K562 (cell line): Measurements from ENCODE around the gene GADD45GIP1. TPM values are rescaled to one million over a fixed set of nuclear protein-coding genes. Genes with fewer than 3 reads are reported as not detected.

Experiments
- ATAC-seq: fragments of 200-7000 bp; cut with Tn5 transposase; 3 replicates; pipeline ENCODE4 v1.9.1; 2020; ENCODE audit warnings: moderate library complexity
- Bru-seq: library from RNA; stranded (reverse); fragments of 400-500 nt; gene quantifications from one replicate; lab custom pipeline; 2021; lab: Mats Ljungman, UMichigan
- BruChase-seq, 2 experiments: library from RNA; stranded (reverse); fragments of 400-500 nt; gene quantifications; one replicate each; lab custom pipeline; 2021; lab: Mats Ljungman, UMichigan
- BruUV-seq: library from RNA; stranded (reverse); fragments of 400-500 nt; replicated peaks from 2 replicates; lab custom pipeline; 2021; lab: Mats Ljungman, UMichigan
- CTCF ChIA-PET: fragments of 300-600 bp; formaldehyde crosslinking; extraction: SDS; loops from one replicate; lab custom pipeline; 2021; ENCODE audit warnings: low intra/inter-chr PET ratio; lab: Yijun Ruan, JAX
- POLR2A ChIA-PET: fragments of 300-600, 350-650 bp; sonication (Branson Sonifier 250); formaldehyde crosslinking; extraction: SDS; loops from one replicate; lab custom pipeline; 2021; ENCODE audit warnings: antibody characterized with exemption, inconsistent platforms; lab: Yijun Ruan, JAX
- DNase-seq, 4 experiments: peaks; one replicate each; pipeline versions ENCODE4 v3.0.0 to v3.0.0-alpha.2; 2011 to 2018; ENCODE audit warnings: low spot score in 3 of 4, mixed read lengths in 3 of 4; ENCODE audit errors: extremely low read depth in 1 of 4
- FAIRE-seq: peaks from 2 replicates; lab custom pipeline; 2011; peaks lifted over from hg19 to GRCh38; lab: Jason Lieb, UNC
- H2AFZ ChIP-seq: 2 replicates; pipeline ENCODE4 v1.6.0; 2011; ENCODE audit warnings: low read depth, low read length, control low read depth, inconsistent platforms
- H3K27ac ChIP-seq: fragments of 200-600 bp; 3 replicates; pipeline ENCODE4 v1.8.0; 2011; ENCODE audit warnings: low read depth, mild to moderate bottlenecking, control low read depth, inconsistent platforms, low read length, moderate library complexity, mixed read lengths; ENCODE audit errors: extremely low read depth
- H3K27me3 ChIP-seq, 2 experiments: fragments of 300-600 bp in 1 of 2; 2 replicates in 1 of 2; 3 replicates in 1 of 2; pipeline versions ENCODE4 v1.6.0 to v1.8.0; 2011; ENCODE audit warnings: inconsistent platforms in 2 of 2, low read length in 2 of 2, mild to moderate bottlenecking in 1 of 2, mixed read lengths in 1 of 2, moderate library complexity in 1 of 2; ENCODE audit not compliant: control insufficient read depth in 2 of 2, insufficient read depth in 2 of 2
- H3K36me3 ChIP-seq: fragments of 300-600 bp; 3 replicates; pipeline ENCODE4 v1.8.0; 2011; ENCODE audit warnings: mild to moderate bottlenecking, low read length, inconsistent platforms; ENCODE audit not compliant: control insufficient read depth, insufficient read depth
- H3K4me1 ChIP-seq, 2 experiments: fragments of 200-600 bp in 1 of 2; replicated peaks in 1 of 2; 2 replicates in 1 of 2; 3 replicates in 1 of 2; pipeline versions ENCODE4 v1.5.1 to v1.8.0; 2011; ENCODE audit warnings: inconsistent platforms in 2 of 2, low read length in 2 of 2, mild to moderate bottlenecking in 1 of 2, mixed read lengths in 1 of 2, moderate library complexity in 1 of 2; ENCODE audit not compliant: control insufficient read depth in 2 of 2, insufficient read depth in 2 of 2
- H3K4me2 ChIP-seq: 2 replicates; pipeline ENCODE4 v1.6.1; 2011; ENCODE audit warnings: low read length, control low read depth, inconsistent platforms, mixed read lengths; ENCODE audit not compliant: insufficient read depth
- H3K4me3 ChIP-seq: fragments of 200-600 bp; sonication (generic), shearing (Covaris generic); 2 replicates; pipeline ENCODE4 v1.5.1; 2016; ENCODE audit warnings: control low read depth, inconsistent platforms
- H3K79me2 ChIP-seq: fragments of 200-600 bp; 3 replicates; pipeline ENCODE4 v1.8.0; 2011; ENCODE audit warnings: low read length, inconsistent platforms; ENCODE audit not compliant: control insufficient read depth, insufficient read depth
- H3K9ac ChIP-seq, 2 experiments: 2 replicates each; pipeline versions ENCODE4 v1.6.0 to v1.6.1; 2011; ENCODE audit warnings: low read depth in 2 of 2, low read length in 2 of 2, control low read depth in 1 of 2, inconsistent platforms in 1 of 2, mild to moderate bottlenecking in 1 of 2, mixed read lengths in 1 of 2; ENCODE audit not compliant: insufficient read depth in 1 of 2
- H3K9me1 ChIP-seq: one replicate; pipeline ENCODE4 v1.6.0; 2011; ENCODE audit warnings: inconsistent platforms, mild to moderate bottlenecking, low read length, moderate library complexity; ENCODE audit not compliant: control insufficient read depth, insufficient read depth
- H3K9me3 ChIP-seq: replicated peaks from 2 replicates; pipeline ENCODE4 v1.5.1; 2011; ENCODE audit warnings: low read depth, low read length, inconsistent platforms; ENCODE audit not compliant: control insufficient read depth, insufficient read depth
- H4K20me1 ChIP-seq: replicated peaks from 2 replicates; pipeline ENCODE4 v1.6.1; 2011; ENCODE audit warnings: low read length, inconsistent platforms, mixed read lengths; ENCODE audit not compliant: control insufficient read depth, insufficient read depth
- HNRNPL ChIP-seq: fragments of 200-400 bp; formaldehyde crosslinking; IDR thresholded peaks from 2 replicates; pipeline ENCODE4 v1.6.1; 2017; ENCODE audit warnings: low read depth, mild to moderate bottlenecking, low read length
- KDM1A ChIP-seq, 2 experiments: fragments of 450-650 bp; IDR thresholded peaks; 2 replicates each; pipeline ENCODE4 v1.6.1; 2016; ENCODE audit warnings: mild to moderate bottlenecking in 2 of 2
- NCOA2 ChIP-seq, 2 experiments: fragments of 450-650 bp; IDR thresholded peaks; 2 replicates each; pipeline ENCODE4 v1.6.1; 2018; ENCODE audit warnings: mild to moderate bottlenecking in 2 of 2, moderate library complexity in 1 of 2; ENCODE audit not compliant: partially characterized antibody in 2 of 2
- POLR2A ChIP-seq: fragments of 450-650 bp; conservative IDR thresholded peaks from 2 replicates; pipeline ENCODE4 v1.6.1; 2016
- RBBP5 ChIP-seq: fragments of 200-600 bp; sonication (generic); IDR thresholded peaks from 2 replicates; pipeline ENCODE4 v1.6.1; 2012; ENCODE audit warnings: borderline replicate concordance, mild to moderate bottlenecking, low read length, control low read depth, inconsistent platforms; ENCODE audit not compliant: insufficient read depth, poor library complexity, severe bottlenecking
- SREBF2 ChIP-seq: sonication (generic); formaldehyde crosslinking; IDR thresholded peaks from 2 replicates; pipeline ENCODE4 v1.4.0; 2020; ENCODE audit warnings: mild to moderate bottlenecking, missing genetic modification reagents
- TCF3 ChIP-seq: sonication (generic); formaldehyde crosslinking; IDR thresholded peaks from 2 replicates; pipeline ENCODE4 v1.4.0; 2020; ENCODE audit warnings: mild to moderate bottlenecking, missing genetic modification reagents
- ZNF316 ChIP-seq: fragments of 450-650 bp; IDR thresholded peaks from 2 replicates; pipeline ENCODE4 v1.6.1; 2016
- ZNF778 ChIP-seq: fragments of 450-650 bp; formaldehyde crosslinking; IDR thresholded peaks from 2 replicates; pipeline ENCODE4 v1.4.0; 2020; ENCODE audit warnings: mild to moderate bottlenecking, moderate library complexity
- whole genome bisulfite sequencing: fragments of 100-300 bp; shearing (Covaris generic); methylation state at CpG from one replicate; pipeline ENCODE4 v1.1.6; 2016; ENCODE audit warnings: low coverage, mixed read lengths; ENCODE audit not compliant: insufficient coverage; ENCODE audit errors: missing lambda C conversion rate; 5-methylcytosine and 5-hydroxymethylcytosine counted together
- in situ Hi-C: fragments of 300-500 bp; cut with MboI; formaldehyde crosslinking; loops from 4 replicates; pipeline ENCODE4 v1.15.0; 2018; ENCODE audit warnings: inconsistent platforms, mixed read lengths
- intact Hi-C: fragments of 100-400 bp; cut with micrococcal nuclease; formaldehyde crosslinking; loops from 2 replicates; pipeline ENCODE4 v1.14.2; 2022
- long read RNA-seq, 3 experiments: library from polyadenylated mRNA in 2 of 3; library from RNA in 1 of 3; unstranded in 2 of 3; stranded (forward) in 1 of 3; transcript quantifications; one replicate each; pipeline ENCODE4 v2.0.0, GENCODE V29; 2019 to 2022
- polyA minus RNA-seq, 3 experiments: library from RNA; depleted of rRNA, polyadenylated mRNA; stranded (reverse); fragments of >200 nt; gene quantifications; 2 replicates each; pipeline ENCODE4 v1.2.3, GENCODE V29; 2011
- polyA plus RNA-seq, 8 experiments: library from polyadenylated mRNA; depleted of rRNA in 4 of 8; stranded (reverse) in 5 of 8; unstranded in 3 of 8; fragments of >200 nt; fragmentation: Nextera tagmentation in 2 of 8; fragmentation: Illumina TruSeq in 1 of 8; extraction: Ambion mirVana in 2 of 8; extraction: Trizol in 1 of 8; gene quantifications; 2 replicates each; pipeline versions ENCODE4 v1.2.1 to v1.2.3, GENCODE V29; 2011 to 2014; ENCODE audit warnings: inconsistent platforms in 1 of 8, missing spikeins in 1 of 8
- total RNA-seq, 7 experiments: library from RNA; depleted of rRNA in 6 of 7; stranded (reverse); fragments of >200 nt in 6 of 7; fragmentation: Illumina TruSeq in 2 of 7; extraction: Trizol in 2 of 7; gene quantifications; 2 replicates each; pipeline versions ENCODE4 v1.2.1 to v1.2.3, GENCODE V29; 2011 to 2021; ENCODE audit warnings: low replicate concordance in 1 of 7
- TF ChIP-seq, protein P1 (sequence below): sonication (generic); formaldehyde crosslinking; IDR thresholded peaks from 2 replicates; pipeline ENCODE4 v1.8.0; 2022; ENCODE audit warnings: missing genetic modification reagents, mild to moderate bottlenecking, moderate library complexity, borderline replicate concordance

The GADD45GIP1 gene
- total RNA-seq (2011; cell fraction: chromatin; rRNA removed; ENCODE audit: low replicate concordance): 2.1 and 5.5 TPM in 2 replicates
- total RNA-seq (2011; cell fraction: nucleolus; rRNA removed): 10.1 and 11.0 TPM in 2 replicates
- 7.2 TPM in 2 replicates for total RNA-seq (2011; cell fraction: nucleoplasm; rRNA removed)
- total RNA-seq (2014; rRNA removed) (143 and 161 TPM in 2 replicates), total RNA-seq (2014; rRNA removed; fragmentation: Illumina TruSeq; extraction: Trizol) (9.1 and 12.9 TPM in 2 replicates), total RNA-seq (2015; rRNA removed; fragmentation: Illumina TruSeq; extraction: Trizol) (39.5 and 40.1 TPM in 2 replicates), total RNA-seq (2021) (47.3 and 48.8 TPM in 2 replicates), polyA plus RNA-seq (2011; rRNA removed) (29.2 and 30.4 TPM in 2 replicates), polyA plus RNA-seq (2014; fragmentation: Illumina TruSeq; extraction: Trizol) (11.5 and 20.3 TPM in 2 replicates), polyA plus RNA-seq (2014; fragmentation: Nextera tagmentation; extraction: Ambion mirVana) (1 to 10 TPM; 5.1 to 6.8 TPM), polyA plus RNA-seq (2014; rRNA removed) (114 and 122 TPM in 2 replicates), polyA minus RNA-seq (2011; rRNA and poly(A)+ RNA removed) (4.2 and 6.1 TPM in 2 replicates), Bru-seq, nascent RNA (percentile 92 among the genes with signal in this experiment), BruChase-seq, experiment 1, labeled RNA remaining after a 2-hour chase (percentile 83 among the genes with signal in this experiment), BruChase-seq, experiment 2, labeled RNA remaining after a 6-hour chase (percentile 84 among the genes with signal in this experiment)
- 29.3 and 72.0 TPM in 2 replicates for polyA plus RNA-seq (2011; cell fraction: cytosol; rRNA removed)
- 15.3 and 17.2 TPM in 2 replicates for polyA plus RNA-seq (2011; cell fraction: nucleus; rRNA removed)
- polyA plus RNA-seq (2012): 35.2 and 43.7 TPM in 2 replicates
- polyA minus RNA-seq (2011; cell fraction: cytosol; rRNA and poly(A)+ RNA removed): 9.9 and 13.6 TPM in 2 replicates
- 4.6 and 5.3 TPM in 2 replicates for polyA minus RNA-seq (2011; cell fraction: nucleus; rRNA and poly(A)+ RNA removed)
- long read RNA-seq, experiment 1, transcript GADD45GIP1-201 (2 exons, 1,782 nt): major isoform, 289 of 492 reads
- long read RNA-seq, experiment 1, partial matches to known transcripts: 0 of 492 reads
- long read RNA-seq, experiment 1, other reads (novel, unspliced or antisense): 203 of 492 reads
- long read RNA-seq, experiment 2, transcript GADD45GIP1-201 (2 exons, 1,782 nt): major isoform, 147 of 175 reads
- long read RNA-seq, experiment 2, partial matches to known transcripts: 10 of 175 reads
- long read RNA-seq, experiment 2, other reads (novel, unspliced or antisense): 18 of 175 reads
- long read RNA-seq, experiment 3, transcript GADD45GIP1-201 (2 exons, 1,782 nt): major isoform, 325 of 365 reads
- long read RNA-seq, experiment 3, partial matches to known transcripts: 1 of 365 reads
- long read RNA-seq, experiment 3, other reads (novel, unspliced or antisense): 39 of 365 reads

GRCh38 chr19:12956446-12957388 lies at the start of gene GADD45GIP1:
Gene GADD45GIP1 (minus strand): TSS chr19:12957223. CDS start chr19:12957212, 11 bp downstream.
- intact Hi-C loops (no loop called here), in situ Hi-C loops (no loop called here)
- FAIRE-seq: peak; percentile 79
- Histone ChIP-seq H3K79me2 (peaks cover 50% of the 10 kb centered on the region), H3K27ac (peak within 1 kb of the TSS; percentile 92), H3K9ac (peak within 1 kb of the TSS; percentile 88 to 99), H3K27me3 (no peaks in the 10 kb centered on the region), H3K4me2 (peak within 1 kb of the TSS; percentile 96), H3K4me1 (peaks cover 0 to 39% of the 10 kb centered on the region in 2 experiments; a peak in 3 of 5 replicates), H3K36me3 (peaks cover 40% of the 10 kb centered on the region; the same call in 2 of the 3 replicates), H2AFZ (peak within 1 kb of the TSS; percentile 81), H3K9me3 (no peaks in the 10 kb centered on the region), H3K9me1 (no peaks in the 10 kb centered on the region), H4K20me1 (no peaks in the 10 kb centered on the region; the same call in 1 of the 2 replicates), H3K4me3 (peak within 1 kb of the TSS; percentile 96)
- peak; percentile 92 for ATAC-seq
- BruUV-seq: no TSS peak
- WGBS: under 1% methylated on average over 81 of the region's 84 CpGs
- CTCF ChIA-PET: interaction anchor here (0.8 kb wide), 1 partner anchor 70 kb away, joined by 3 read pairs; no protein-coding TSS in a partner anchor
- peak; percentile 84 to 91 (median 87) for DNase-seq
- POLR2A ChIA-PET: interaction anchor here (0.6 to 3.7 kb wide), 8 partner anchors 9 to 163 kb away, joined by 3 to 18 read pairs (median 6); partner anchors contain the start of genes CALR, FARSA and RAD23A
- TF ChIP-seq SREBF2 (no peak), NCOA2 (IDR thresholded peaks at IDR 0.05; ENCODE audit: partially characterized antibody in 2 of 2) (peak in 1 of 2 experiments; percentile 94), POLR2A (peak; percentile 88), ZNF316 (peak; percentile 62), KDM1A (IDR thresholded peaks at IDR 0.05) (no peak), HNRNPL (peak; percentile 75; the same call in 1 of the 2 replicates), TCF3 (peak; percentile 10; the same call in 1 of the 2 replicates), RBBP5 (peak; percentile 97), ZNF778 (CRISPR knock-in tag) (no peak)
- TF ChIP-seq, protein P1, sequence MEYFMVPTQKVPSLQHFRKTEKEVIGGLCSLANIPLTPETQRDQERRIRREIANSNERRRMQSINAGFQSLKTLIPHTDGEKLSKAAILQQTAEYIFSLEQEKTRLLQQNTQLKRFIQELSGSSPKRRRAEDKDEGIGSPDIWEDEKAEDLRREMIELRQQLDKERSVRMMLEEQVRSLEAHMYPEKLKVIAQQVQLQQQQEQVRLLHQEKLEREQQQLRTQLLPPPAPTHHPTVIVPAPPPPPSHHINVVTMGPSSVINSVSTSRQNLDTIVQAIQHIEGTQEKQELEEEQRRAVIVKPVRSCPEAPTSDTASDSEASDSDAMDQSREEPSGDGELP (CRISPR knock-in tag): peak; percentile 48; the same call in 1 of the 2 replicates
